Stimulated activated CD8-positive, alpha-beta memory T cell treated with anti-CD3 and anti-CD28 coated beads, Interleukin-12 subunit alpha, Interleukin-12 subunit beta, amount 100 ng/mL, for 4 hours (primary cell): ENCODE data around the gene TRABD2B.

Experiments used
- DNase-seq: peaks from one replicate; pipeline ENCODE4 v3.0.0-alpha.2; 2020; ENCODE audit warnings: low read depth

Gene TRABD2B

GRCh38 chr1:47849591-47850261 is 147.5 kb downstream of the TRABD2B start:
- no peak for DNase-seq

- no peak for DNase-seq
Observed at GRCh38 chr1:47849005-47849521, 148.1 kb downstream of the TRABD2B start.

GRCh38 chr1:47847763-47848162 is 149.4 kb downstream of the TRABD2B start:
- no peak for DNase-seq

- DNase-seq = no peak
Observed at GRCh38 chr1:47844558-47844955, 152.6 kb downstream of the TRABD2B start.

GRCh38 chr1:47843781-47844557 is 153.2 kb downstream of the TRABD2B start:
- DNase-seq = no peak

- no peak for DNase-seq
Observed at GRCh38 chr1:47843059-47843458, 154.1 kb downstream of the TRABD2B start.

GRCh38 chr1:47842228-47842919 is 154.8 kb downstream of the TRABD2B start:
- no peak for DNase-seq

- DNase-seq = no peak
Observed at GRCh38 chr1:47841356-47841755, 155.8 kb downstream of the TRABD2B start.

- DNase-seq = no peak
Observed at GRCh38 chr1:47840393-47841190, 156.6 kb downstream of the TRABD2B start.

- DNase-seq = no peak
Observed at GRCh38 chr1:47839433-47839760, 157.8 kb downstream of the TRABD2B start.

GRCh38 chr1:47838562-47839432 is 158.4 kb downstream of the TRABD2B start:
- no peak for DNase-seq

GRCh38 chr1:47837866-47838561 is 159.2 kb downstream of the TRABD2B start:
- DNase-seq = no peak

GRCh38 chr1:47837056-47837830 is 159.9 kb downstream of the TRABD2B start:
- DNase-seq = no peak

GRCh38 chr1:47835409-47835808 is 161.8 kb downstream of the TRABD2B start:
- DNase-seq = no peak

- DNase-seq = no peak
Observed at GRCh38 chr1:47834326-47834725, 162.9 kb downstream of the TRABD2B start.

- DNase-seq = no peak
Observed at GRCh38 chr1:47830641-47831333, 166.4 kb downstream of the TRABD2B start.

GRCh38 chr1:47830021-47830420 is 167.2 kb downstream of the TRABD2B start:
- DNase-seq = no peak

- no peak for DNase-seq
Observed at GRCh38 chr1:47828978-47829377, 168.2 kb downstream of the TRABD2B start.

- no peak for DNase-seq
Observed at GRCh38 chr1:47827109-47827508, 170.1 kb downstream of the TRABD2B start.
